SK-N-SH (cell line): ENCODE measurements around the gene ANO4. TPM values are rescaled to one million over a fixed set of nuclear protein-coding genes. Genes with fewer than 3 reads are reported as not detected.

Source experiments
- CTCF ChIA-PET: fragments of 300-600, 350-600 bp; formaldehyde crosslinking; extraction: SDS; loops from one replicate; lab custom pipeline; 2021; lab: Yijun Ruan, JAX
- POLR2A ChIA-PET: fragments of 350-600 bp; sonication (Branson Sonifier 250); formaldehyde crosslinking; extraction: SDS; loops from one replicate; lab custom pipeline; 2020; ENCODE audit warnings: antibody characterized with exemption, inconsistent platforms; lab: Yijun Ruan, JAX
- DNase-seq: peaks from one replicate; pipeline ENCODE4 v3.0.0; 2012
- H2AFZ ChIP-seq: fragments of 200-600 bp; sonication (generic); 2 replicates; pipeline ENCODE4 v1.8.1; 2016; ENCODE audit warnings: antibody characterized with exemption, mild to moderate bottlenecking, low read depth
- H3F3A ChIP-seq: fragments of 200-600 bp; sonication (generic); replicated peaks from 2 replicates; pipeline ENCODE3; 2016; ENCODE audit warnings: antibody characterized with exemption, mild to moderate bottlenecking; ENCODE audit not compliant: insufficient read depth
- H3K27ac ChIP-seq, 2 experiments: fragments of 200-500 bp in 1 of 2; fragments of 200-600 bp in 1 of 2; sonication (Bioruptor generic) in 1 of 2; sonication (generic), shearing (Covaris generic) in 1 of 2; 2 replicates each; pipeline versions ENCODE4 v1.5.1 to v1.6.1; 2014 to 2016; ENCODE audit warnings: low read depth in 2 of 2, inconsistent platforms in 1 of 2, low read length in 1 of 2, mild to moderate bottlenecking in 1 of 2, mixed read lengths in 1 of 2
- H3K27me3 ChIP-seq: fragments of 200-600 bp; sonication (generic), shearing (Covaris generic); 2 replicates; pipeline ENCODE4 v1.6.1; 2016; ENCODE audit warnings: mixed run types; ENCODE audit not compliant: insufficient read depth
- H3K36me3 ChIP-seq, 2 experiments: fragments of 200-500 bp in 1 of 2; fragments of 200-600 bp in 1 of 2; sonication (Bioruptor generic) in 1 of 2; sonication (generic) in 1 of 2; replicated peaks in 1 of 2; 2 replicates each; pipeline versions ENCODE3 to v1.5.1; 2014 to 2016; ENCODE audit warnings: low read length in 1 of 2, mild to moderate bottlenecking in 1 of 2; ENCODE audit not compliant: insufficient read depth in 2 of 2, control insufficient read depth in 1 of 2
- H3K4me1 ChIP-seq, 2 experiments: fragments of 200-500 bp in 1 of 2; fragments of 200-600 bp in 1 of 2; sonication (Bioruptor generic) in 1 of 2; sonication (generic), shearing (Covaris generic) in 1 of 2; 2 replicates each; pipeline versions ENCODE4 v1.5.1 to v1.6.1; 2014 to 2016; ENCODE audit warnings: low read depth in 1 of 2, low read length in 1 of 2, mixed run types in 1 of 2; ENCODE audit not compliant: insufficient read depth in 2 of 2, control insufficient read depth in 1 of 2
- H3K4me2 ChIP-seq: fragments of 200-600 bp; sonication (generic), shearing (Covaris generic); 2 replicates; pipeline ENCODE4 v1.6.1; 2017; ENCODE audit warnings: mixed run types
- H3K4me3 ChIP-seq, 2 experiments: fragments of 200-500 bp in 1 of 2; fragments of 200-600 bp in 1 of 2; sonication (Bioruptor generic) in 1 of 2; sonication (generic), shearing (Covaris generic) in 1 of 2; 2 replicates each; pipeline versions ENCODE4 v1.5.1 to v1.8.1; 2014 to 2016; ENCODE audit warnings: low read depth in 2 of 2, inconsistent platforms in 1 of 2, low read length in 1 of 2, mild to moderate bottlenecking in 1 of 2, mixed read lengths in 1 of 2, moderate library complexity in 1 of 2
- H3K79me2 ChIP-seq: fragments of 200-600 bp; sonication (generic); 2 replicates; pipeline ENCODE4 v1.8.1; 2017; ENCODE audit warnings: mild to moderate bottlenecking; ENCODE audit not compliant: insufficient read depth
- H3K9ac ChIP-seq: fragments of 200-600 bp; sonication (generic); 2 replicates; pipeline ENCODE4 v1.6.1; 2017; ENCODE audit warnings: mixed run types
- H3K9me2 ChIP-seq: fragments of 200-600 bp; sonication (generic); 2 replicates; pipeline ENCODE4 v1.6.1; 2017; ENCODE audit warnings: mixed run types
- H3K9me3 ChIP-seq: fragments of 200-600 bp; sonication (generic); 2 replicates; pipeline ENCODE4 v1.6.1; 2017; ENCODE audit warnings: mixed run types, mild to moderate bottlenecking, moderate library complexity
- H4K20me1 ChIP-seq: fragments of 200-600 bp; sonication (generic); 2 replicates; pipeline ENCODE4 v1.6.1; 2017; ENCODE audit warnings: mild to moderate bottlenecking, mixed run types; ENCODE audit not compliant: insufficient read depth
- CHD2 ChIP-seq: fragments of 150-350 bp; IDR thresholded peaks from 2 replicates; pipeline ENCODE4 v1.6.1; 2018; ENCODE audit warnings: low read length; ENCODE audit not compliant: partially characterized antibody
- ELF1 ChIP-seq: IDR thresholded peaks from 2 replicates; pipeline ENCODE4 v1.4.0; 2012
- EP300 ChIP-seq, 2 experiments: IDR thresholded peaks; 2 replicates each; pipeline versions ENCODE4 v1.4.0 to v1.6.1; 2012; ENCODE audit warnings: borderline replicate concordance in 1 of 2, low read depth in 1 of 2, low read length in 1 of 2
- EZH2phosphoT487 ChIP-seq: fragments of 200-600 bp; sonication (generic); IDR thresholded peaks from 2 replicates; pipeline ENCODE4 v1.6.1; 2017; ENCODE audit warnings: low read depth, mixed run types, mild to moderate bottlenecking, antibody characterized with exemption, moderate library complexity, borderline replicate concordance
- FOXJ3 ChIP-seq: sonication (generic); formaldehyde crosslinking; IDR thresholded peaks from 2 replicates; pipeline ENCODE4 v1.5.1; 2020; ENCODE audit warnings: mild to moderate bottlenecking, missing genetic modification reagents
- GABPA ChIP-seq: IDR thresholded peaks from 2 replicates; pipeline ENCODE4 v1.4.0; 2012; ENCODE audit warnings: low read depth, mild to moderate bottlenecking
- GATA2 ChIP-seq: sonication (generic); formaldehyde crosslinking; IDR thresholded peaks from 2 replicates; pipeline ENCODE4 v1.5.0; 2020; ENCODE audit warnings: mild to moderate bottlenecking, missing genetic modification reagents
- JUND ChIP-seq: IDR thresholded peaks from 2 replicates; pipeline ENCODE4 v1.4.0; 2012
- MEF2A ChIP-seq: IDR thresholded peaks from 2 replicates; pipeline ENCODE4 v1.4.0; 2012; ENCODE audit warnings: low read depth, borderline replicate concordance
- MXI1 ChIP-seq: IDR thresholded peaks from 2 replicates; pipeline ENCODE4 v1.6.1; 2012; ENCODE audit warnings: mild to moderate bottlenecking, low read depth, low read length, improper control_type of control experiment
- NRF1 ChIP-seq: IDR thresholded peaks from 2 replicates; pipeline ENCODE4 v1.6.1; 2012; ENCODE audit warnings: low read depth, mild to moderate bottlenecking, low read length
- POLR2AphosphoS5 ChIP-seq: IDR thresholded peaks from 2 replicates; pipeline ENCODE4 v1.6.1; 2012; ENCODE audit warnings: low read depth, low read length
- RAD21 ChIP-seq: IDR thresholded peaks from 2 replicates; pipeline ENCODE4 v1.6.1; 2012; ENCODE audit warnings: mild to moderate bottlenecking, low read length
- RCOR1 ChIP-seq: fragments of 150-350 bp; IDR thresholded peaks from 2 replicates; pipeline ENCODE4 v1.6.1; 2017; ENCODE audit warnings: antibody characterized with exemption, low read length
- RFX5 ChIP-seq: IDR thresholded peaks from 2 replicates; pipeline ENCODE4 v1.6.1; 2012; ENCODE audit warnings: mild to moderate bottlenecking, improper control_type of control experiment, low read length
- SIN3A ChIP-seq: IDR thresholded peaks from 2 replicates; pipeline ENCODE4 v1.6.1; 2012; ENCODE audit warnings: low read depth, mild to moderate bottlenecking, low read length, moderate library complexity, borderline replicate concordance
- SMC3 ChIP-seq: IDR thresholded peaks from 2 replicates; pipeline ENCODE4 v1.6.1; 2012; ENCODE audit warnings: low read depth, low read length, improper control_type of control experiment
- TAF1 ChIP-seq: IDR thresholded peaks from 2 replicates; pipeline ENCODE4 v1.6.1; 2012; ENCODE audit warnings: low read depth, mild to moderate bottlenecking, low read length, moderate library complexity, borderline replicate concordance
- TCF12 ChIP-seq: IDR thresholded peaks from 2 replicates; pipeline ENCODE4 v1.4.0; 2012
- TEAD4 ChIP-seq: IDR thresholded peaks from 2 replicates; pipeline ENCODE4 v1.4.0; 2012; ENCODE audit warnings: mild to moderate bottlenecking, borderline replicate concordance; ENCODE audit not compliant: insufficient read depth
- YY1 ChIP-seq: IDR thresholded peaks from 2 replicates; pipeline ENCODE4 v1.4.0; 2012; ENCODE audit warnings: low read depth, mild to moderate bottlenecking
- WGBS: methylation state at CpG from one replicate; pipeline ENCODE4 v1.1.6; 2017; ENCODE audit warnings: low lambda C conversion rate; 5-methylcytosine and 5-hydroxymethylcytosine counted together
- polyA plus RNA-seq, 3 experiments: library from polyadenylated mRNA; depleted of rRNA; stranded (reverse); fragments of >200 nt; gene quantifications; 2 replicates each; pipeline ENCODE4 v1.2.3, GENCODE V29; 2012
- TF ChIP-seq, protein P1 (sequence below): IDR thresholded peaks from 2 replicates; pipeline ENCODE4 v1.4.0; 2012; ENCODE audit warnings: low read depth
- TF ChIP-seq, protein P2 (sequence below): IDR thresholded peaks from 2 replicates; pipeline ENCODE4 v1.4.0; 2012; ENCODE audit warnings: low read depth, borderline replicate concordance
- TF ChIP-seq, protein P3 (sequence below): IDR thresholded peaks from 2 replicates; pipeline ENCODE4 v1.6.1; 2012; ENCODE audit warnings: mild to moderate bottlenecking, low read depth, low read length, moderate library complexity
- TF ChIP-seq, protein P4 (sequence below): fragments of 150-350 bp; IDR thresholded peaks from 2 replicates; pipeline ENCODE4 v1.6.1; 2017; ENCODE audit warnings: antibody characterized with exemption, low read length, low read depth, borderline replicate concordance
- TF ChIP-seq, protein P5 (sequence below): IDR thresholded peaks from 2 replicates; pipeline ENCODE4; 2012
- TF ChIP-seq, protein P6 (sequence below): IDR thresholded peaks from 2 replicates; pipeline ENCODE4 v1.4.0; 2012; ENCODE audit warnings: low read depth, borderline replicate concordance

Gene ANO4
- polyA plus RNA-seq, 1 of the 3 experiments (the other 2 are of a cell fraction): 9.4 TPM

DNA sequence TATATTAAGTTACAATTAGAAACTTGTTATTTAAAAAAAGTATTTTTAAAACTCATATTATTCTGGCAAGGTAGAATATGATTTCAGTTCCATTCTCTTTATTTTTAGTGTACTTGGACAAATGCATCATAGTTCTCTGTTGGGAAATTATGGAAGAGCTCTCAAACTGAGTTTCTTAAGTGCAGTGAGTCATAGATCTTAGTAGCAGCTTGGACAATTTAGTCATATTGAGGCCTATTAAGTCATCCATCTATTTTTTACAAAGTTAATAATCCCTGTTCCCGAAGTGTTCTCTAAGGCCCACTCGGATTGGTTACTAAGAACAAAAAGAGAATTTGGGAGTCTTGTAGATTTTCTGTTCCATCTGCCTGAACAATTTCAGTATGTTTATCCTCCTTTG is 113.9 kb downstream of the ANO4 start:
- Histone ChIP-seq H3K4me3 (no peak overlapping the region), H3F3A (peaks cover 7% of the 10 kb centered on the region), H3K36me3 (peaks cover 0 to 5% of the 10 kb centered on the region in 2 experiments), H3K79me2 (no peaks in the 10 kb centered on the region; the same call in 1 of the 2 replicates), H3K27ac (peak overlapping the region in 1 of 2 experiments; percentile 81; a peak in 2 of 4 replicates), H3K9me3 (no peaks in the 10 kb centered on the region), H4K20me1 (no peaks in the 10 kb centered on the region), H3K4me2 (no peak overlapping the region), H3K27me3 (no peaks in the 10 kb centered on the region), H3K4me1 (peaks cover 0 to 8% of the 10 kb centered on the region in 2 experiments; a peak in 2 of 4 replicates), H3K9ac (no peak overlapping the region), H3K9me2 (no peaks in the 10 kb centered on the region), H2AFZ (no peak overlapping the region)
- CTCF ChIA-PET: no interaction called here
- no peak for DNase-seq
- POLR2A ChIA-PET: no interaction called here
- 21% methylated on average over 2 of the region's 2 CpGs for WGBS
- TF ChIP-seq CHD2 (no peak), EP300 (IDR thresholded peaks at IDR 0.05; ENCODE audit: borderline replicate concordance in 1 of 2, low read depth in 1 of 2, low read length in 1 of 2) (0 out of 4 replicates have a peak, but pooled peaks of 1 of the 2 experiments have one; percentile 8), TEAD4 (no peak), NRF1 (no peak), EZH2phosphoT487 (no peak), JUND (peak; percentile 47; the same call in 1 of the 2 replicates), RCOR1 (no peak), SMC3 (no peak), SIN3A (no peak), POLR2AphosphoS5 (no peak), FOXJ3 (no peak), TAF1 (no peak), TCF12 (peak; percentile 32; the same call in 1 of the 2 replicates), MEF2A (peak; percentile 58; the same call in 1 of the 2 replicates), GATA2 (CRISPR knock-in tag) (no peak), RFX5 (no peak), MXI1 (no peak), YY1 (no peak), RAD21 (no peak), GABPA (no peak), ELF1 (no peak)
- TF ChIP-seq, protein P1, sequence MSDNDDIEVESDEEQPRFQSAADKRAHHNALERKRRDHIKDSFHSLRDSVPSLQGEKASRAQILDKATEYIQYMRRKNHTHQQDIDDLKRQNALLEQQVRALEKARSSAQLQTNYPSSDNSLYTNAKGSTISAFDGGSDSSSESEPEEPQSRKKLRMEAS: no peak
- TF ChIP-seq, protein P2, sequence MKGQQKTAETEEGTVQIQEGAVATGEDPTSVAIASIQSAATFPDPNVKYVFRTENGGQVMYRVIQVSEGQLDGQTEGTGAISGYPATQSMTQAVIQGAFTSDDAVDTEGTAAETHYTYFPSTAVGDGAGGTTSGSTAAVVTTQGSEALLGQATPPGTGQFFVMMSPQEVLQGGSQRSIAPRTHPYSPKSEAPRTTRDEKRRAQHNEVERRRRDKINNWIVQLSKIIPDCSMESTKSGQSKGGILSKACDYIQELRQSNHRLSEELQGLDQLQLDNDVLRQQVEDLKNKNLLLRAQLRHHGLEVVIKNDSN: no peak
- TF ChIP-seq, protein P3, sequence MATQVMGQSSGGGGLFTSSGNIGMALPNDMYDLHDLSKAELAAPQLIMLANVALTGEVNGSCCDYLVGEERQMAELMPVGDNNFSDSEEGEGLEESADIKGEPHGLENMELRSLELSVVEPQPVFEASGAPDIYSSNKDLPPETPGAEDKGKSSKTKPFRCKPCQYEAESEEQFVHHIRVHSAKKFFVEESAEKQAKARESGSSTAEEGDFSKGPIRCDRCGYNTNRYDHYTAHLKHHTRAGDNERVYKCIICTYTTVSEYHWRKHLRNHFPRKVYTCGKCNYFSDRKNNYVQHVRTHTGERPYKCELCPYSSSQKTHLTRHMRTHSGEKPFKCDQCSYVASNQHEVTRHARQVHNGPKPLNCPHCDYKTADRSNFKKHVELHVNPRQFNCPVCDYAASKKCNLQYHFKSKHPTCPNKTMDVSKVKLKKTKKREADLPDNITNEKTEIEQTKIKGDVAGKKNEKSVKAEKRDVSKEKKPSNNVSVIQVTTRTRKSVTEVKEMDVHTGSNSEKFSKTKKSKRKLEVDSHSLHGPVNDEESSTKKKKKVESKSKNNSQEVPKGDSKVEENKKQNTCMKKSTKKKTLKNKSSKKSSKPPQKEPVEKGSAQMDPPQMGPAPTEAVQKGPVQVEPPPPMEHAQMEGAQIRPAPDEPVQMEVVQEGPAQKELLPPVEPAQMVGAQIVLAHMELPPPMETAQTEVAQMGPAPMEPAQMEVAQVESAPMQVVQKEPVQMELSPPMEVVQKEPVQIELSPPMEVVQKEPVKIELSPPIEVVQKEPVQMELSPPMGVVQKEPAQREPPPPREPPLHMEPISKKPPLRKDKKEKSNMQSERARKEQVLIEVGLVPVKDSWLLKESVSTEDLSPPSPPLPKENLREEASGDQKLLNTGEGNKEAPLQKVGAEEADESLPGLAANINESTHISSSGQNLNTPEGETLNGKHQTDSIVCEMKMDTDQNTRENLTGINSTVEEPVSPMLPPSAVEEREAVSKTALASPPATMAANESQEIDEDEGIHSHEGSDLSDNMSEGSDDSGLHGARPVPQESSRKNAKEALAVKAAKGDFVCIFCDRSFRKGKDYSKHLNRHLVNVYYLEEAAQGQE: no peak
- TF ChIP-seq, protein P4, sequence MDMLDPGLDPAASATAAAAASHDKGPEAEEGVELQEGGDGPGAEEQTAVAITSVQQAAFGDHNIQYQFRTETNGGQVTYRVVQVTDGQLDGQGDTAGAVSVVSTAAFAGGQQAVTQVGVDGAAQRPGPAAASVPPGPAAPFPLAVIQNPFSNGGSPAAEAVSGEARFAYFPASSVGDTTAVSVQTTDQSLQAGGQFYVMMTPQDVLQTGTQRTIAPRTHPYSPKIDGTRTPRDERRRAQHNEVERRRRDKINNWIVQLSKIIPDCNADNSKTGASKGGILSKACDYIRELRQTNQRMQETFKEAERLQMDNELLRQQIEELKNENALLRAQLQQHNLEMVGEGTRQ: no peak
- TF ChIP-seq, protein P5, sequence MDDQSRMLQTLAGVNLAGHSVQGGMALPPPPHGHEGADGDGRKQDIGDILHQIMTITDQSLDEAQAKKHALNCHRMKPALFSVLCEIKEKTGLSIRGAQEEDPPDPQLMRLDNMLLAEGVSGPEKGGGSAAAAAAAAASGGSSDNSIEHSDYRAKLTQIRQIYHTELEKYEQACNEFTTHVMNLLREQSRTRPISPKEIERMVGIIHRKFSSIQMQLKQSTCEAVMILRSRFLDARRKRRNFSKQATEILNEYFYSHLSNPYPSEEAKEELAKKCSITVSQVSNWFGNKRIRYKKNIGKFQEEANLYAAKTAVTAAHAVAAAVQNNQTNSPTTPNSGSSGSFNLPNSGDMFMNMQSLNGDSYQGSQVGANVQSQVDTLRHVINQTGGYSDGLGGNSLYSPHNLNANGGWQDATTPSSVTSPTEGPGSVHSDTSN: peak; percentile 31; the same call in 1 of the 2 replicates
- TF ChIP-seq, protein P6, sequence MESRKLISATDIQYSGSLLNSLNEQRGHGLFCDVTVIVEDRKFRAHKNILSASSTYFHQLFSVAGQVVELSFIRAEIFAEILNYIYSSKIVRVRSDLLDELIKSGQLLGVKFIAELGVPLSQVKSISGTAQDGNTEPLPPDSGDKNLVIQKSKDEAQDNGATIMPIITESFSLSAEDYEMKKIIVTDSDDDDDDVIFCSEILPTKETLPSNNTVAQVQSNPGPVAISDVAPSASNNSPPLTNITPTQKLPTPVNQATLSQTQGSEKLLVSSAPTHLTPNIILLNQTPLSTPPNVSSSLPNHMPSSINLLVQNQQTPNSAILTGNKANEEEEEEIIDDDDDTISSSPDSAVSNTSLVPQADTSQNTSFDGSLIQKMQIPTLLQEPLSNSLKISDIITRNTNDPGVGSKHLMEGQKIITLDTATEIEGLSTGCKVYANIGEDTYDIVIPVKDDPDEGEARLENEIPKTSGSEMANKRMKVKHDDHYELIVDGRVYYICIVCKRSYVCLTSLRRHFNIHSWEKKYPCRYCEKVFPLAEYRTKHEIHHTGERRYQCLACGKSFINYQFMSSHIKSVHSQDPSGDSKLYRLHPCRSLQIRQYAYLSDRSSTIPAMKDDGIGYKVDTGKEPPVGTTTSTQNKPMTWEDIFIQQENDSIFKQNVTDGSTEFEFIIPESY: no peak
